IPS-NIHi11 (cell line): ENCODE data around the gene FAM210A.
A peak's percentile ranks its signal among the peaks of the same experiment; 100 is the strongest.

Experiments used
- DNase-seq: peaks from one replicate; pipeline ENCODE4 v3.0.0; 2012; ENCODE audit warnings: mixed read lengths, low spot score

Gene FAM210A

DNA sequence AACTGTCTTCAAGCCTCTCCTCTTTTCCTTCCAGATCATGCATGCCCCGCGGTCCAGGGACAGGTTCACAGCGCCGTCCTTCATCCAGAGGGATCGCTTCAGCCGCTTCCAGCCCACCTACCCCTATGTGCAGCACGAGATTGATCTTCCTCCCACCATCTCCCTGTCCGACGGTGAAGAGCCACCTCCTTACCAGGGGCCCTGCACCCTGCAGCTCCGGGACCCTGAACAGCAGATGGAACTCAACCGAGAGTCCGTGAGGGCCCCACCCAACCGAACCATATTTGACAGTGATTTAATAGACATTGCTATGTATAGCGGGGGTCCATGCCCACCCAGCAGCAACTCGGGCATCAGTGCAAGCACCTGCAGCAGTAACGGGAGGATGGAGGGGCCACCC is 81.3 kb downstream of the FAM210A start:
- DNase-seq = no peak

DNA sequence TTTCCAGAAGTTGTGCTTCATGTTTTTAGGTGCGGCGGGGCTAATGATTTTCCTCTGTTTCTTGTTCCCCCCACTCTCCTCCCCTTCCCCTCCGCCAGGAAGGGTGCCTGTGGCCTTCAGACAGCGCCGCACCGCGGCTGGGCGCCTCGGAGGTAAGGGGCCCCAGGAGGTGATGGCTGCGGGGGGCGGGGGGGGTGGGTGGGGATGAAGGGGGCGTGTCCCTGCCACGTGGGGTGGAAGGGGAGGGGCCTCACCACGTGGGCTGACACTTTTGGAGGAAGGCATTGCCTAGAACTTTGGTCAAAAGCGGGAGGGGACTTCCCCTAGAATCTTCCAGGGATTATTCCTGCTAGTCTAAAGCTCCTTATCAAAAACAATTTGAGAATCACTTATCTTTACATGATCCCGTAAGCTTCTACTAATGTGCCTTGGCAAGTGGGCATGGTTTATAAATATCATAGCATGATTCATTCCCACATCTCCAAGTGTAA is 83.1 kb downstream of the FAM210A start:
- DNase-seq = no peak

DNA sequence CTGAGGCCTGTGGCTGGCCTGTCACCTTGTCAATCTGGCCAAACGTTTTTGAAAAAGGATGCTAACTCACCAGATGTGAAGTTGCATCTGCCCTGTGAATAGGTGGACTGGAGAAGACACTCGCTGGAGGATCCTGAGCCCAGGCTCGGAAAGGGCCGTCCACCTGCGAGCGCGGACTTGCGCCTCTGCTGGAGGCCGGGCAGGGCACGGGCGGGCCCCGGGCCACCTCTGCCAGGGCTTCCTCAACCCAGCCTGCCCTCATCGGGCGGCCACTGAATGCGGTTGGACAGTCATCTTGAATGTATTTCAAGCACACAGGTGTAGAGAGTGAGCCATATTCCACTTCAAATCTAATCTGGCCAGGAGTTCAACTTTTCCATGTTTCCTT is 83.9 kb downstream of the FAM210A start:
- DNase-seq = no peak

DNA sequence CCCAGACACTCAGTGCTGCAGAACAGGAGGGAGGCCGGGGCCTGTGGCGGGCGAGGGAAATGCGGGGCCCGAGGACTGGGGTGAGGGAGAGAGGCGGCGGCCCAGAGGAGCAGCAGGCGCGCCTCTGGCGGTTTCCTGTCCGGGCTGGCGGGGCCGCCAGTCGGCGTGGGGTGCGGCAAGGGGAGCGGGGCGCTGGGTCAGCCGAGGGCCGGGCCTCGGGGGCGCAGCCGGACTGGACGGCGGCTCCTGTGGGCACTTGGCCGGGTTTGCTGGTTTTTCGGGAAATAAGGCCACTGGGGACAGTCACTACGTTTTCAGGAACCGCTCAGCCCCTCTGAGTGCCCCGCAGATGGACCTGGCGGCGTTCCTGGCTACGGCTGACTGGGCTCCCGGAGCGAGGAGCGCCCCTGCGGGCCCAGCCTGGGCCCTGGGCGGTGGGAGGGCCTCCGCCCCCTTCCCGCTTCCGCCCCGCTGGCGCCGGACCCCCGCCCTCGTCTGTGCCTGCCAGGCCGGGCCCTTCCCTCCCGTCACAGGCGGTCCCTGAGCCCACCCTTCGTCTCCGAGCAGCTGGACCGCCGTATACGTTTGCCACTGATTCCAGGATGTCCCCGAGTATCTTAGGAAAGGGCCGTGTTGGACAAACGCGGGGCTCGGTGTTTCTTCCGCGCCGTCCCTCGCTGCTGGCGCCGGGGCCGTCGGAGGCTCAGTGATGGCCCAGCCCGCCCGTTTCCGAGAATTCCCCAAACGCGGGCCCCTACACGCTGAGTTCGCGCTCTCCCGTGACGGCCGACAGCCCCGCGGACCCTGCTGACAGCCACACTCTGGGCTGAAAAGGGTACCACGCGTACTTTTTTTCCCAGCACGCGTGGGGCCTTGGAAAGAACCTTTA is 84.6 kb downstream of the FAM210A start:
- peak; percentile 83 for DNase-seq

DNA sequence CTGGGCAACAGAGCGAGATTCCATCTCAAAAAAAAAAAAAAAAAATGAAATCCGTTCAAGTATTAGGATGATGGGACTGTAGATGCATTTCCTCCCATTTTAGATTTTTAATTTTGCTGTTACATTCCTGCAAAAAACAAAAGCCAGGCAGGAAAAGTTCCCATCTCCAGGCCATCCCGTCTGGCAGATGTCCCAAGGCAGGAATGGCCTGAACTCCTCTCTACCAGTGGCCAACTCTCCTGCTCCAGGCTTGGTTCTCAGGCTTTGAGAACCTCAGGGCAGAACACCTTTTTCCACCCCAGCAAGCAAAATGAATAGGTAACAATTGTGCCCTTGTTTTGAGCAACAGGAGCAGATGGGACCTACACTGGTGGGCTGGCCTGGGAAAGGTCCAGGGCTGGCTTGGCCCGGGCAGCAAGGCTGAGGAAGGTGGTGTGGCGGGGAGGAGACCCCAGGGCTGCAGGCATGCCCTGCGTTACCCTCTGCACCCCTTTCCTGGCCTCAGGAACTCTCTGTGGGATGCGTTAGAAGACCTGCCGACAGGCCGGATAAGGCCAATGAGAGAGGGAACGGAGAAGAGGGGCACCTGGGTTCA is 86.0 kb downstream of the FAM210A start:
- no peak for DNase-seq

DNA sequence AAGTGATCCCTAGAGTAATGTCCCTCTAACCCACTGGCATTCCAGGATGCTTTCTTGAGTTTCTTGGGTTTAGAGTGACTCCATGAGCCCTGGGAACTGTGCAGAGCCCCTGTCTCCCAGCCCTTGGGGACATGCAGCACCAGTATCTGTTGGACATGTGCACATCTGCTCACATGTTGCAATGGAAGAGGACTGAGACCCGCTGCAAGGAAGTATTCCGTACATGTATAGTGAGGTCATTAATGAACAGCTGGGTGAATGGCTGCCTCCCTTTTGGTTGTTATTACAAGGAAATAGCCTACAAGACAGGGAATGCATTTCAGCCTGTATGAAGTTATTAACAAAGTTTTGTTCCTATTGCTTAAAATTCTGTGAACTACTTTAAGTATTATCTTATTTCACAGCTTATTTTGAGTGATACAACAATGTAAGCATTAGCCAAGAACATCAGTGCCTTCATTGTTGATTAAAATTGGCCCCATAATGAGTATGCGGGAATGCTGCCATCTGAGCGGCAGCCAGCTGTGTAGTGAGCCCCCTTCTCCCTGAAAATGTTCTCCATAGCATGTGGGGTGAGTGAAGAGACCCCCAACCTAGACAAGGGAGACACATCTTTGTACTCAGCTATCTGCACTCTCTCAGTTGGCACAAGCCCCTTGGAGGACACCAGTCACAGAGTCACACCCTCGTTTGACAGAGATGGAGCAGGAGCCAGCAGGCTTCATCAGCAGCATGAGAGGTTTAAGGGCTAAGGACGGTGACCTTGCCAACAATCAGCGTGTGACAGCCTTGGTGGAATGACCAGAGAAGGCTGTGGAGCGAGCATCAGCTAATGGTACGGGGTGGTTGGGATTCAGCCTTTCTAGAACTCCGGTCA is 87.4 kb downstream of the FAM210A start:
- DNase-seq = no peak

DNA sequence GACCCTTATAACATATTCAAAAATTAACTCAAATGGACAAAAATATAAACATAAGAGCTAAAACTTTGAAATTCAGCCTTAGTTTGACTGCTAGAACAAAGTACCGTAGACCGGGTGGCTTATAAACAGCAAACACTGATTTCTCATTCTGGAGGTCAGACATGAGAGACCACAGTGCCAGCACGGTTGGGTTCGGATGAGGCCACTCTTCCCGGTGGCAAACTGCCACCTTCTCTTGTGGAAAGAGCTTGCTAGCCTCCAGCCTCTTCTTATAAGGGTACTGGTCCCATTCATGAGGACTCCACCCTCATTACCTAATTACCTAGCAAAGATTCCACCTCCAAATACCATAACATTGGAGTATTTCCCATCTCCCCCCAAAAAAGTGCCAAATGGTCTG is 91.3 kb downstream of the FAM210A start:
- DNase-seq = no peak

DNA sequence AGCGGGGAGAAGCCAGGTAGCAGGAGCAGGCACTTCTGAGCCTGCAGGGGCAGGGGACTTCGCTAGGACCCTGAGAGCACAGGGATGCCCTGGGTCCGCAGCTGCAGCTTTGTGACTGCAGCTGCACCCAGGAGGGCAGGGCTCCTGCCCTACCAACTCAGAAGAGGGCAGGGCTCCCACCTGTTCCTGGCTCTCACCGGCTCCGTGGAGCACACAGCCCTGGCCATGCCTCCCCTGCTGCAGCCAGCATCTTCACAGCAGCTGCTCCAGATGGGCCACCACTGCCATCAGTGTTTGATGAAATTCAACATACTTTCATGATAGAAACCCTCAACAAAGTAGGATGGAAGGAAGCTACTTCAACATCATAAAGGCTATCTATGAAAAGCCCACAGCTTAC is 92.7 kb downstream of the FAM210A start:
- no peak for DNase-seq

DNA sequence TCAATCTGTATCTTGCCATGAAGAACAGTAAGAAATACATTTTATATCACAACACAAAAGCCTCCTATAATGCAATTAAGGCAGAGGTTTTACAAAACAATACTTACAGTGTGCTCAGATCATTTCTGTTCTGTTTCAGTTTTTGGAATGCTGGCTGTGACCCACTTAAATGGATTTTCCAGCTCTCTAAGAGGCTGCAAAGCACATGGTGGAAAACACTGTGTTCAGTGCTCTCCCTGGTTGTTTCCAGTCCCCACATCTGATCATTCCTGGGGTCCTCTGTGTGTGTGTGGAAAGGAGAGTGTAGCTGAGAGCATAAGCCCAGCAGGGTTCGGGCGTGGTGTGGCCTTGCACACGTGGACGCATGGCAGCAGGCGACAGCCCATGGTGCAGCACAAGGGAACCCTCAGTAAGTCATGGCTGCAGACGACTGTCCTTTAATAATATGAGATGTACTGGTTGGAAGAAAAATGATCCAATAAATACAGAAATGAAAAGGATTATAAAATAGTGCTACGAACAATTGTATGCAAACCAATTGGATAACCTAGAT is 95.6 kb downstream of the FAM210A start:
- DNase-seq = no peak

DNA sequence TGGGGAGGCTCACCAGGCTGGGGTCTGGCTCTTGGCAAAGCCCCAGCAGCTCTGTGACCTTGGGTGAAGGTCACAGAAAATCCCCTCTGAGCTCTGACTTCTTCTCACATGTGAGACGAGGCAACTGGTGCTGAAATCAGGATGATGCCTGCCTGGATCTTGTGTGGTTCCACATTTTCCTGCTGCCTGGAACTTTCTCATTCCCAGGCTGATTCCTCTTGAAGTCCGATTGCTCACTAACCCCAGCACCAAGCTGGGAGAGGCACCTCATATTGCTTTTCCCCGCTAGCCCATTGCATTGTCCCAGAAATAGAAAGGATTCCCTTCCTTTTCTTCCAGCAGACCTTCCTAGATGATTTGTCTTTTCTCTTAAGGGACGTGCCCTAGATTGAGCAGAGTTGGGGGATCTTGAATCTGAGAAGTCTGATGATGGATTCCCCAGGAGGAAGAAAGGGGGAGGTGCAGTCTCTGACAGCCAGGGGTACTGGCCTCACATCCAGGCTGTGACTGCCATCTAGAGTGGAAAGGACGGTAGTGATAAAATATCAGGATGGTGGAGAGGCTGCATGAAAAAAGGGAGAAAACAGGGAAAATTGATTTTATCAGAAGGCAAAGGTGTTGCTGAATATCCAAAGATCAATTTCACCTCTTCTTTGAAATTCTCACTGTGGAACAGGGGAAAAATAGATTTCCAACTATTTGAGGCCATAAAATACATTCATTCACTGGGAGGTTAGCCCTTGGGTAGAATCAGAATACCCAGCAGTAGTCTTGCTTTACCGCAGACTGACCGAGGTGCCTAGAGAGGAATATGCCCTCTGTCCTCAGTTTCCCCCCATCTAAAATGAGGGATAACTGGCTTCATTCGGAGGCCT is 96.3 kb downstream of the FAM210A start:
- peak; percentile 85 for DNase-seq

DNA sequence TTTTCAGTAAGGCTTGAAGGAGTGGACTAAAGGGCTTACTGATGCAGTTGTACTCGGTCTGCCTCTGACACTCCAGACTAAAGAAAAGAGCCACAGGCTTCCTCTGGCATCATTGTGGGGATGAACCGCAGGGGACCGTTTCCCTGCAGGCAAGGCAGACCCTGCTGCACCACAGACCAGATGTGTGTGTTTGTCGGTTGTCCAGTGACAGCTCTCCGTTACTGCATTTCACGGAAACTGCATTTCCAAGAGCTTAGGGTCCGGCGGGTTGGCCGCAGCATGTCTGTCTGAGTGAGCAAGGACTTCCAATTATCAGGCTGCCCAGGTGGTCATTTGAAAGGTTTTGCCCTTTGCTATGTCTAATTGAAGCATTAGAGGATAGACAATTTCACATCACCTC is 98.1 kb downstream of the FAM210A start:
- DNase-seq = no peak

DNA sequence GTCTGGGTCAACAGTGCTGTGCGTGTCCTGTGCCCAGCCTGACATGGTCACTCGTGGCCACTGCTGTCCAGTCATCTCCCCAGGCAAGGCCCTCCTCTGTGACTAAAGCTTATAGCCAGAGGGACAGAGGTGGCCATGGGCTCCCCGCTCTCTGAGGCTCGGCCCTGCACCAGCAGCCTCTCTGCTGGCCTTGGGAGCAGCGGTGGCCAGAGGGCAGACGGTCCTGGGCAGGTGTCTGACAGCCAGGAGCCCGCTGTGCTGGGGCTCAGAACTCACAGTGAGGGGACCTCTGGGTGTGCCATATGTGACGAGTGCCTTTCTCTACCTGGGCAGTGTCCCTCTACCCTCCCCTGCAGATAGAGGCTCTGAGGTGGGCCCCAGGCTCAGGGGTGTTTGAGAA is 98.7 kb downstream of the FAM210A start:
- no peak for DNase-seq

DNA sequence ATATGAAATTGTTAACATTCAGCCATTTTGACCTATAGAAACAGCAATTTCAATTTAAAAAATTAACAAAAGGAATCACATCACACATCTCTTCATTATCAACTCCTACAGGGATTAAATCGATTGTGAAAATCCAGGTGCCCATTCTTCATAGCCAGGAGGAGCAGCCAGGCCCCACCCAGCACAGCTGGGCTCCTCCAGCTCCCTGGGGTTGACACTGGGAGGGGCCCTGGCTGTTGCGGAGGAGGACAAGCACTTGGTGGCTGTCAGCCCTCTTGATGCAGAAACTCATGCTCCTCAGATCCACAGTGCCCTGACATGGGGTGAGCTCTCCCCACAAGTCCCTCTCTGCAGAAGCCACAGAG is 99.8 kb downstream of the FAM210A start:
- no peak for DNase-seq

DNA sequence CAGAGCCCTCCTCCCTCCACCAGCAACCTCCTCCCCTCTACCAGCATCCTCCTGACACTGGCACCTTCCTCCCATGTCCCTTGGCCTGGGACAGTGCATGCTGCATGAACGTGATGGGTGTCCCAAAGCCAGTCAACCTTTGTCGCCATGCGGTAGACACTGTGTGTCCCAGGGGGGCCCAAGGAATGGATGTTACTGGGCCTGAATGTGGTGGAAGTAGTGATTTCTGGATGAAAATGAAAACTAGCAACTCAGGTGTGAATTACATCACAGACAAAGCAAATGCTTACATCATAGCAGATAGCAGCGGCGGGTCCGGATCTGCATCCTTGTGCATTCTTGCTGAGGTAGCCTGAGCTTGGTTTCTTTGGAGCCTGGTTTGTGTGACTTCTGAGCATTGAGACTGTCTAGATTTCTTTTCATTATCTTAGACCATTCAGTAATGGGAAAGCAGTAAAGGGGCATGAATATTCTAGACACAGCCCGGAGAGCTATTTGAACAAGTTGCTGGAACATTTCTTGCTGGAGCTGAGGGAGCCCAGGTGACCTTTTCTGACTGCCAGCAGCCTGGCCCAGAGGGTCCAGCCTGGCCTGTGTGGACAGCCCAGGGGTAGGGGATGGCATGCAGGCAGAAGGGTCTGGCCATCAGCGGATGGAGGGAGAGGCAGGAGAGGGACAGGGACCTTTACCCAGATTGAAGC is 100.4 kb downstream of the FAM210A start:
- DNase-seq = no peak

DNA sequence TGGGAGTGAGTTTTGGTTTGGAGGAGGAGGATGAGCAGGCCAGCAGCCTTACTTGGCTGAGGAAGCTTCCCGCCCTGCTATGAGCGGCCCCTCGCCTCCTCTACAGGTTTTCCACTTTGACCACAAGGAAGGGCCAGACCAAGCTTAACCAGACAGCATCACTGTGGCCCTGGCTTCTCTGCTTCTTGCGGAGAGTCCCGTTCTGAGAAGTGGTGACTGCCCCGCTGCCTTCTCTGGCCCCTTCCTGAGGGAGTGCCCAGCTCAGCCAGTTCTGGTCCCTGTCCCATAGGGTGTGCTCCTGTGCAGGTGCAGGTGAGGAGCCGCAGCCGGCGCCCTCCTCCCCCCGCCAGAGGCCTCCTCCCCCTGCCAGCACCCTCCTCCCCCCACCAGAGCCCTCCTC is 101.0 kb downstream of the FAM210A start:
- no peak for DNase-seq

DNA sequence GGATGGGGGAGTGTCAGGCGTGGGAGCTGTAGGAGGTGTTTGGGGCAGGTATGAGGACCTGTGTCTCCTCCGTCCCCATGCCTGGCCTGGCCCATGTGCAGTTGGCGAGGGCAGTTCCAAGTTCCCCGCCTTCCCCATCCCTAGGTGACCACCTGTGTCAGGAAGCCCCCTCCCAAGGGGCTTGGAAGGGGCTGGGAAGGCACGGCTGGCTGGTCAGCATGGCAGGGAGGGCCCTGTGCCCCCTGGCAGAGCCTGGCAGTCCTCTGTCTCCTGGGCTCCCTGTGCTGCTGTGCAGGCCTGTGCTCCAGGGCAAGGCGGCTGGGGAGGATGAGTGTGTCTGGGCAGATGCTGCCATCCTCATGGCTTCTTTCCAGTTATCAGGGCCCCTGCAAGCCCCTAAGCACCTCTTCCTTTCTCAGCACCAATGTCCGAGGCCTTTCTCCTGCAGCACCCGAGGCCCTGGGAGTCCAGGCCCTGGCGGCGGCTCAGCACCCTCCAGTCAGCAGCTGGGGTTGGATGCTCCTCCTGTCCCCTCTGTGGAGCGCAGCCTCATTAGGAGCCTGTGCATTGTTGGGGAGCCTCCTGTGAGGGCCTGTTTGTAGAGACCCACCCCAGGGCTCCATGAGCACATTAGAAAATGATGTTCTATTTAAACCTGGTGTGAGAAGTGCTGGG is 101.7 kb downstream of the FAM210A start:
- DNase-seq = no peak

DNA sequence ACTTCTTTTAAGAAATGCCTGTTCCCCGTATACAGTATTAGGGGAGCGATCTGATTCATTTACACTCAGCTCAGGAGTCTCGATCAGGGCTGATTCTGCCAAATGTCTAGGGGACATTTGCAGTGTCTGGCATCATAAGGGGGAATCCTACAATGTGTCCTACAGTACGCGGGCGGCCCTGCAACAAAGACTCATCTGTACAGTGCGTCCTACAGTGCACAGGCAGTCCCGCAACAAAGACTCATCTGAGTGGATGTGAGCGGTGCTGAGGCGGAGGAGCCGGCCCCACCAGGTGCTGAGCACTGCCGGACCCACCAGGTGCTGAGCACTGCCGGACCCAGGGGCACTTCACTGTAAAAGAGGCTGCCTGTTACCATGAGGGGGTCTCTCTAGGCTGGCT is 102.5 kb downstream of the FAM210A start:
- no peak for DNase-seq

DNA sequence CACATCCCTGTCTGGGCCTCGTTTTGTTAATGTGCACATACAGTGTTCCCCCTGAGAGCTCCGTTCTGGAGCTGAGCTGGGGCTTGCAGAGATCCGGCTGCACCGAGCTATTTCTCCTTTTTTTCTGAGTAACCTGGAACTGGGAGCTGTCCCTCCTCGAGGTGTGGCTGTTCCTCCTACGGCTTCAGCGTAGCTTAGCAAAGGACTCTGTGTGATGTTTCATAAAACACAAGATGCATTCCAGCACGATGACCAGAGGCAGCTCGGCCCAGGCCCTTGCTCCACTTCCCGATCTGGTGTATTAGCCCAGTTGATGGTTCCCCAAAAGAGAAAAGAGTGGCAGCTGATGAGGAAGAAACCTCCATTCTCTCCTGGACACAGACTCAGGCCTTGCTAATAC is 103.0 kb downstream of the FAM210A start:
- DNase-seq = no peak

DNA sequence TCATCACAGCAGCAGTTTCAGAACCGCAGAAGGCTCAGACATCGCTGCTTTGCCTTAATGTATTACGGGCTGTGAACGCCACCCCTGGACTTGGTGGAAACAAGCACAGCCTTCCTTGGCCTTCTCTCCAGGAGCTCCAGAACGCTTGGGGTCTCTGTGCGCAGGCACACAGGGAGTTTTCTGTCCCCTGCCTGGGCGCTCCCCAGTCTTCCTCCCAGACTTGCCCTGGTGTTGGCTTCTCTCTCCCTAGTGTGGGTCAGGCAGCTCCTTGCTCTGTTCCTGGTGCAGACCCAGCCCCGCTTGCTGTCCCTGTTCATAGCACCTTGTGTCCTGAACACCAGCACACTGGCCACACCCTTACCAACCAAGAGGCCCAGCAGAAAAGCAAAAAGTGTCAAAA is 103.6 kb downstream of the FAM210A start:
- DNase-seq = no peak
